Epithelial cell of esophagus (primary cell): ENCODE results near the gene RAB11FIP2.

Experiments used
- DNase-seq: peaks from one replicate; pipeline ENCODE4 v3.0.0; 2010; ENCODE audit warnings: low read depth
- H3K4me3 ChIP-seq: 2 replicates; pipeline ENCODE4 v1.5.1; 2011; ENCODE audit warnings: mild to moderate bottlenecking, low read length, control low read depth
- TF ChIP-seq, protein P1 (sequence below): IDR thresholded peaks from 2 replicates; pipeline ENCODE4 v1.5.1; 2011; ENCODE audit warnings: low read depth, mild to moderate bottlenecking, low read length, control low read depth, inconsistent platforms; ENCODE audit not compliant: insufficient read depth; ENCODE audit errors: missing control alignments

Gene RAB11FIP2

GRCh38 chr10:118062798-118063238 lies 16.1 kb upstream of the RAB11FIP2 start:
- H3K4me3 ChIP-seq, result no peak overlapping the region
- TF ChIP-seq, protein P1, sequence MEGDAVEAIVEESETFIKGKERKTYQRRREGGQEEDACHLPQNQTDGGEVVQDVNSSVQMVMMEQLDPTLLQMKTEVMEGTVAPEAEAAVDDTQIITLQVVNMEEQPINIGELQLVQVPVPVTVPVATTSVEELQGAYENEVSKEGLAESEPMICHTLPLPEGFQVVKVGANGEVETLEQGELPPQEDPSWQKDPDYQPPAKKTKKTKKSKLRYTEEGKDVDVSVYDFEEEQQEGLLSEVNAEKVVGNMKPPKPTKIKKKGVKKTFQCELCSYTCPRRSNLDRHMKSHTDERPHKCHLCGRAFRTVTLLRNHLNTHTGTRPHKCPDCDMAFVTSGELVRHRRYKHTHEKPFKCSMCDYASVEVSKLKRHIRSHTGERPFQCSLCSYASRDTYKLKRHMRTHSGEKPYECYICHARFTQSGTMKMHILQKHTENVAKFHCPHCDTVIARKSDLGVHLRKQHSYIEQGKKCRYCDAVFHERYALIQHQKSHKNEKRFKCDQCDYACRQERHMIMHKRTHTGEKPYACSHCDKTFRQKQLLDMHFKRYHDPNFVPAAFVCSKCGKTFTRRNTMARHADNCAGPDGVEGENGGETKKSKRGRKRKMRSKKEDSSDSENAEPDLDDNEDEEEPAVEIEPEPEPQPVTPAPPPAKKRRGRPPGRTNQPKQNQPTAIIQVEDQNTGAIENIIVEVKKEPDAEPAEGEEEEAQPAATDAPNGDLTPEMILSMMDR, result no peak
- no peak for DNase-seq

- H3K4me3 ChIP-seq, result no peak overlapping the region
- TF ChIP-seq, protein P1, result no peak
- DNase-seq, result no peak
These were observed 11.6 kb upstream of the RAB11FIP2 start for GRCh38 chr10:118058371-118058770.

- TF ChIP-seq, protein P1, result no peak
These were observed 10.6 kb upstream of the RAB11FIP2 start for GRCh38 chr10:118057361-118057760.

GRCh38 chr10:118054383-118054782 lies 7.6 kb upstream of the RAB11FIP2 start:
- TF ChIP-seq, protein P1, result no peak
- no peak overlapping the region for H3K4me3 ChIP-seq
- peak; percentile 65 for DNase-seq

More at GRCh38 chr10:118057361-118057760, 10.6 kb upstream of the RAB11FIP2 start:
- DNase-seq, result no peak
- no peak overlapping the region for H3K4me3 ChIP-seq

DNA sequence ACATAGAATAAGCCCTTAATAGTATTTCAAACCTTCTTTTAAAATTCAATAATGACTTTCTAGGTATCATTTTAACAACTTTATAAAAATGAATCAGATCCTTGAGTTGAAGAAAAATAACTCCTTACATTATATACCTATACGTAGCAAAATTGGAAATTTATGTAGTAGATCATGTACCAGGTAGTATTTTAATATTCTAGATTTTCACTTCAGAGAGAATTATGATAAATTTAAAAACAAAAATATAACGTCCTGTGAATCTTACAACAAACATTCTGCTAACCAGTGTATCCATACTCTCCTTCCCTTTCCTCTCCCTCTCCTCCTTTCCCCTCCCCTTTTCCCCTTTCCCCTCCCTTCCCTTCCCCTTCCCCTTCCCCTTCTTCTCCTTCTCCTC lies 6.1 kb upstream of the RAB11FIP2 start:
- no peak for DNase-seq
- H3K4me3 ChIP-seq, result no peak overlapping the region
- TF ChIP-seq, protein P1, result no peak

DNA sequence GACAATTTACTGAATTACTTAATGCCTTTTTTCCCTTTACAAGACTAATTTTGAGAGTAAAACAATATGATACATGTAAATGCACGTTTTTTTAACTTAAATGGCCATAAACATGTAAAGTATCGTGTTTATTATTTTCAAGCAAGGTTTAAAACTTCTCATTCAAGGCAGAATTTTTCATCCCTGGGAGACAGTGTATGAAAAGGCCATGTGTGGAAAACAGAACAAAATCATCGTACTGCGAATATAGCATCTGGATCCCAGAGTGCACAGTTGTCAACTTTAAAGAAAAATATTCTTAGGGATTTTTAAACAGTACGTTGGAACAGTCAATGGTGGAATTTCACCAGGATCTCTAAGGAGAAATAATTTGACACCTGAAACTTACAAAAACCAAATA lies 1.1 kb upstream of the RAB11FIP2 start:
- no peak overlapping the region for H3K4me3 ChIP-seq
- TF ChIP-seq, protein P1, result no peak
- DNase-seq, result no peak

- H3K4me3 ChIP-seq, result peak overlapping the region; percentile 68
- TF ChIP-seq, protein P1, result no peak
- no peak for DNase-seq
These were observed 497 bp upstream of the RAB11FIP2 start for GRCh38 chr10:118047157-118047719.
